ENCODE data around the gene PPL.
A peak's percentile ranks its signal among the peaks of the same experiment; 100 is the strongest.
"Not testable (repeated sequence)": the region's sequence is repeated elsewhere in the genome, so short reads cannot be mapped to it uniquely, and the experiment has no call there.

Gene PPL

GRCh38 chr16:4904942-4905615, 31.9 kb downstream of the PPL start:
- DNase-seq (ENCODE audit: low spot score): no peak

DNA sequence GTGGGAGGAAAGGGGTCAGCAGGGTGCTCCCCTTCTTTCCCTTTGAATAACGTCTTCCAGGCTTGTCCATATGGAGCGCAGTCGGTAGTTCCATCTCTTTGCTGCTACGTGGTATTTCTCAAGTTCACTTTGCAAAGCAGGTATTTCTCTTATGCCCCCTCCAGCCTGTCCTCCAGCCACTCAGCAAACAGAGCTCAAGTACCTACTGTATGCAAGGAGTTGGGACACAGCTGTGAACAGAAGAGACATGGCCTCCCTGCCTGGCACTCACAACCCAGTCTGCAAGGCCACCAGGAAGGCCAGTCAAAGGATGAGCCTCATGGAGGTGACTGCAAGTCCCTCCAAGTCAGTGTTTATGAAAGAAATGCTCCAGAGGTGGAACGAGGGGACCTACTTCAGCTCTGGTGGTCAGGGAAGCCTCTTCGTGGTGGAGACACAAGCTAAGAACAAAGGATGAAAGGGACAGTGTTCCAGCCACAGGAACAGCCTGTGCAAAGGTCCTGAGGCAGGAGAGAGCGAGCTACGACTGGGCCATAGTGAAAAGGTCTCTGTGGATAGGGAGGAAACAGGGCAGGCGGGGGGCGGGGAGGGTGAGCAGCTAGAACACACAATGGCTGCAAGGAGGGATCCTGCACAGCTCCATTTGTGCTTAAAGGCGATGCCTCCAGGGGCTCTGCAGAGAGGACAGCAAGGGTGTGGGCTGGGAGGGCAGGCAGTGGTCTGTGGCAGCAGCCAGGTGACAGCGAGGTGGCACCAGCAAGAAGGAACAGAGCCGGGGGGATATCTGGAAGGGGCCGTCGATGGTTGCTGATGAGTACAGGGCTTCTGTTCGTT, 32.6 kb downstream of the PPL start:
- no peak for DNase-seq (ENCODE audit: low spot score)

DNA sequence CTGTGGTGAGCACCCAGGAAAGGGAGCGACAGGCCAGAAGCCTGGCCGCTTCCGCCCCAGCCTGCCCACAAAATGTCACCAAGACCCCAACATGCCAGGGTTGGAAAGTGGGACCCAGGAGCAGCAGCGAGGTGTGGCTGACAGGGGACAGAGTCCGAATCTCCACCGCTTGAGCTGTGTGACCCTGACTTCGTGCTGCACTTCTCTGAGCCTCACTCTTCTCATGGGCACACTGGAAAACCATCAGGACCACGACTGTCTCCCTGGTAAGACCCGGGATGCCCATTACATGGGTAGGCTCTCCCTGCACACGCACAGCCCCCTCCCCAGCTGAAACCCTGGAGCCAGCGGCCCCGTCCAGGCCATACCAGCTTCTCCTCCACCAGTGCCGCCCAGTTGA, 34.9 kb downstream of the PPL start:
- no peak for DNase-seq (ENCODE audit: low spot score)

DNA sequence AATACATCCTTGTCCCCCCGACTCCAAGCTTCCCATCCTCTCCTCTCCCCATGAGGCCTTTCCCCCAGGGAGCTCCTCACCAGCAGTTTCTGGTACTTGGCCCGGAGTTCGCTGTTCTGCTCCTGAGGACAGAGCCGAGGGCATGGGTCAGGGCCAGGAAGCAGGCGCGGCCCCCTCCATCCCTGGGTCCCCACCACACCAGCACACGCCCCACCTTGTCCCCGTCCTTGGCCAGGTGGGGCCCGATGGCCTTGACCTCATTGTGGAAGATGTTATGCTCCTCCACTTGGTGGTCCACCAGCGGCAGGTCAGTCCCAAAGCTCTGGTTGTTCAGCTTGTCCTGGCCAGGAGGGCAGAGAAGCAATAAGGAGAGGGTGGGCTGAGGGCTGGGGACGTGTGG, 36.2 kb downstream of the PPL start:
- no peak for DNase-seq (ENCODE audit: low spot score)

- DNase-seq (ENCODE audit: low spot score): no peak
Measured at GRCh38 chr16:4900036-4900435, 36.9 kb downstream of the PPL start.

GRCh38 chr16:4899474-4899846, 37.5 kb downstream of the PPL start:
- no peak for DNase-seq (ENCODE audit: low spot score)

- no peak for DNase-seq (ENCODE audit: low spot score)
Measured at GRCh38 chr16:4898811-4899473, 38.0 kb downstream of the PPL start.

DNA sequence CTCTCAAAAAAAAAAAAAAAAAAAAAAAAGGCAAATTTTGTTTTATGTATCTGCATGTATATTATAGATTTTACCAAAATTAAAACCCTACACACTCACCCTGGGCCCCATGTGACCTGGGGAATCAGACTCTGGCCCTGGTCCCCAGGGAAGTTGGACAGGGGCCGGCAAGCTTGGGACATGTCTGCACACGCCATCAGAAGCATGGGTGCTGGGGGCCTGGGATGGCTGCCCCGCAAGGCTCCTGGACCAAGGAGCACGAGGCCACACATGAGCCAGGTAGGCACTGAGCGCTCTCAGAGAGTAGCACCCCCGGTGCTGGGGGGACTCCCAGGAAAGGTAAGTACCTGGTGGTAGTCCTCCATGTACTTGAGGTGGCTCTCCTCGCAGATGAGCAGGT, 39.6 kb downstream of the PPL start:
- DNase-seq (ENCODE audit: low spot score): no peak

DNA sequence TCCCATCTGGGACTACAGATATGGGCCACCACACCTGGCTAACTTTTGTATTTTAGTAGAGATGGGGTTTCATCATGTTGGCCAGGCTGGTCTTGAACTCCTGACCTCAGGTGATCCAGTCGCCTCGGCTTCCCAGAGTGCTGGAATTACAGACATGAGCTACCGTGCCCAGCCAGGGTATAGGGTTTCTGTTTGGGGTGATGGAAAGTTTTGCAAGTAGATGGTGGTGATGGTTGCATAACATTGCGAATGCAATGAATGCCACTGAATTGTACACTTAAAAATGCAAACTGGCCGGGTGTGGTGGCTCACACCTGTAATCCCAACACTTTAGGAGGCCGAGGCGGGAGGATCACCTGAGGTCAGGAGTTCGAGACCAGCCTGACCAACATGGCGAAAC, 40.2 kb downstream of the PPL start:
- not testable (repeated sequence) for DNase-seq (ENCODE audit: low spot score)

DNA sequence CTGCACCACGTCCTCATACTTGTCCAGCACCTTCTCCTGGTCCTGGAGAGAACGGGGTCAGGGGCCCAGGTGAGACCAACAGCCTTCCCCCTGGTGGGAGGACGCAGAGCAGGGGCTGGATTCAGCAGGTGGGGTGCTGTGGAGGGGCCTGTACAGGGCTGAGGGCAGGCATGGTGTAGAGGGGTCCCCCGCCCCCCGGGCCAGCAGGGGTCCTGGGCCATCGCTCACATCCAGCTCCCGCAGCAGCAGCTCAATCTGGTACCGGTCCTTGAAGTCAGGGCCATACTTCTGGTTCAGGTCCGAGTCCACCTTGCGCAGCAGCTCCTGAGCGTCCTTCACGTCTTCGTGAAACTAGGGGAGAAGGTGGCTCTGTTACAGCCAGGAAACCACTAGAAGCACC, 41.6 kb downstream of the PPL start:
- DNase-seq (ENCODE audit: low spot score): no peak

DNA sequence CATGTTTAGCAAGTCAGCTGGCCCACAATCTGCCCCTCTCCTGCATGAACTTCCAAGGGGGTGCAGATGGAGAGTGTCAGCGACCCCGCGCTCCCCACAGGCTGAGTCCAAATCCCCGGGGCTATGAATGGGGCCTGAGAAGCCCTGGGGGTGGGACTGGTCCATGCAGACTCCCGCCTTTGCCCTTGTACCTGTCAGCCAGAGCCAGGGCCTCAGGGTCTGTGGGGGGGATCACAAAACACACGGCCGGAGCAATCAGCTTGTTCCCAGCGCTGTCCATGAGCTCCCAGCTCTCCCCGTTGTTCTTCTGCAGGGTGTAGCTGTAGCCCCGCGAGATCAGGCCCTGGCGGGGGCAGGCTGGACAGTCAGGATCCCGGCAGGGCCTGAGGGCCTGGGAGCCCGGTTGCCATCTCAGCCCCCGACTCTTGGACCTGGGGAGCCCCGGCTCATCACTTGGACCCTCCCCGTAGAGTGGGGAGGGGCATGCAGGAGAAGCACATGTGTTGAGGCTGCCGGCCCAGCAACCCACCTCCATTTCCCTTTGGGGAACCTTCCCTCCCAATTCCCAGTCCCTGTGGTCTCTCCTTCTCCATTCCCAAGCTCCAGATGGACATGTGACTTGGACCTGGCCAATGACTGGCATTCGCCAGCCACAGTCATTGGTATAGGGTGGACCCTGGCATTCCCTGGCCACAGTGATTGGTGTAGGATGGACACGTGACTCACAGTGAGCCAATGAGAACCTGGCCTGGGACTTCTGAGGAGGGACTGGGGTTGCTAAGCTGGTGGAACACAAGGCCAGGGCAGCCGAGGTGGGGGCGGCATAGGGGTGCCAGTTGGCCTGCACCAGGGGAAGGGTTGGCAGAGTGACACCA, 42.4 kb downstream of the PPL start:
- no peak for DNase-seq (ENCODE audit: low spot score)

DNA sequence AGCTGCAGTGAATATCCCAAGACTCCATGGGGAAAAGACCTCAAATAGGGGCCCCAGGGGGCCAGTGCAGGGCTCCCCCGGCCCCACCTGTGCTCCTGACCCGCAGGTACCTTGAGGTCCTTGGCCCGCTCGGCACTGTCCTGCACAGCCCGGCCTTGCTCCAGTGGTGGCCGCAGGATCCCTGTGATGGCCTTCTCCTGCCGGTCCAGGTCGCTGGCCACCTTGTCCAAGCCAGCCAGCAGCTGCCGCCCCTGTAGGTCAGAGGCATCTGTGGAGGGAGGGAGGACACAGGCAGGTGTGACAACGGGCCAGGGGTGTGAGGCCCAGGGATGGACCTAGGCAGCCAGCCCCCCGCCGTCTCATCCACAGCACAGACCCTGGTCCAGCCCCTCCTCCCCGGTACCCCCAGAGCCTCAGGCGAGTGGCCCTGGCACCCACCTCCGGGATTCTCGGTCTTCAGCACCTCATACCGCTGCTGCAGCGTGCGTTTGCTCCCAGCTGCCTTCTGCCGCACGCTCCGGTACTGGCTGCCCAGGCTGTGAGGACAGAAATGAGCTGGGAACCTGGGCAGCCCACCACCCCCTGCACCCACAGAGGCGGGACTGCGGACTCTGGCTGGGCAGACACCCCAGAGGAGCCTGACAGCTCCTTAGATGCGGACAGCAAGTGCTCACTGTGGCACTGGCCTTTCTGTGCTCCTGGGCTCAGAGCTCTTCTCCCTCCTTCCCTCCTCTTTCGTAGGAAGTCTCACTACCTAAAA, 43.7 kb downstream of the PPL start:
- no peak for DNase-seq (ENCODE audit: low spot score)

DNA sequence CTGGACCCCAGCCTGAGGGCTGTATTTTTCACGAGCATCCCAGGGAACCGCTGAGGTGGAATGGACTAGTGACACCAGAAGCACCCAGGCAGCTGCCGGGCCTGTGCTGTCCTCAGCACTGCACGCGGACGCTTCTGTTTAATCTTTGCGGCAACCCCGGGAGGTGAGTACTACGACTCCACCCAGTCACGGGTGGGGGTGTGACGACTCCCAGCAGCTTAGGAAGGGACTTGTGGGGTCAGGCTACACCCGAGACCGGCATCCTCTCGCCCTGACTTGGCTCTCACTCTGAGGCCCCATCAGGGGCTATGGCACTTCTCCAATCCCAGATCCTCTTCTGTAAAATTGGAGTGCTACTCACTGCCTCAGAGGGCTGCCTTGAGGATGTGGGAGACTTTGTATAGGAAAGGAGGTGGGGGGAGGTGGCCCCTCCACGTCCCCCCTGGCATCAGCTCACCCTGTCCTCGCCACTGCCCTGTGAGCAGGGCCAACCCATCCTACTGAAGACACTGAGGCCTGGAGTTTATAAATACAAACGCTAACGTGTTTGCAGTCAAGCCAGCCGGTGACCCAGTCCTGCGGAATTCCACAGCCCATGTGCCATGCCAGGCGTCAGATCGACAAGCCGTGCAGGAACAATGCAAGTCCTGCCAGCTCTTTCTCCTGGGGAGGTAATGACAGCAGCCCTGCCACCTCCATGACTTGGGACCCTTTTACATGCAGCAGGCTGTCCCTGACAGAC, 44.4 kb downstream of the PPL start:
- no peak for DNase-seq (ENCODE audit: low spot score)

- DNase-seq (ENCODE audit: low spot score): no peak
Measured at GRCh38 chr16:4891886-4892216, 45.1 kb downstream of the PPL start.

DNA sequence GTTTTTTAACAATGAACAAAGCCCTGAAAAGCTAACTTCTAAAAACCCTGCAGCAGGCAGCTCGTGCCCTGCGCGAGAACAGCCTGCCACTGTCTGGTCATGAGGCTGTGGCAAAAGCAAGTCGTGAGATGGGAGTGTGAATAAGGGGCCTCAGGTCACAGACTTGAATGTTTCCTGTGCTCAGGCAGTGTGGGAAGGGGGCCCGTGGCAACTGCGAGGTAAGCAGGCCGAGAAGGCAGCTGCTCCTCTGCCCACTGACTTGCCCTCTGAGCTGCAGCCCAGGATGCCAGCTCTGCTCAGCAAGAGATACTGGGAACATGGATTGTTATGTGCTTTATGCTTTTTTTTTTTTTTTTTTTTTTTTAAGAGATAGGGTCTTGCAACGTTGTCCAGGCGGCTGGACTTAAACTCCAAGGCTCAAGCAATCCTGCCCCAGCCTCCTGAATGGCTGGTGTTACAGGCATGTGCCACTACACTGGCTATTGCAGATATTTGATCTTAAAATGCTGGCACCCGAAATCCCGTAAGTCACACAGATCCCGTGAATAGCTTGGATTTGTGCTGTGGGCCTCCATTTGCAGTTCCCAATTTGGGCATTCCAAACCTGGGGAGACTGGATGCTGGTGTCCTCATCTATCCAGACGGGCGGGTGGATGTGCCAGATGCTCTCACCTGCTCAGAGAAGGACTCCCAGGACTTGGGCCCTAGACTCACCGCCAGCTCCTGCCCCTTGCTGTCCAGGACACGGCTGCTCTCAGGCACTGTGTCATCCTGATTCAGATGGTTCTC, 45.7 kb downstream of the PPL start:
- DNase-seq (ENCODE audit: low spot score): no peak

DNA sequence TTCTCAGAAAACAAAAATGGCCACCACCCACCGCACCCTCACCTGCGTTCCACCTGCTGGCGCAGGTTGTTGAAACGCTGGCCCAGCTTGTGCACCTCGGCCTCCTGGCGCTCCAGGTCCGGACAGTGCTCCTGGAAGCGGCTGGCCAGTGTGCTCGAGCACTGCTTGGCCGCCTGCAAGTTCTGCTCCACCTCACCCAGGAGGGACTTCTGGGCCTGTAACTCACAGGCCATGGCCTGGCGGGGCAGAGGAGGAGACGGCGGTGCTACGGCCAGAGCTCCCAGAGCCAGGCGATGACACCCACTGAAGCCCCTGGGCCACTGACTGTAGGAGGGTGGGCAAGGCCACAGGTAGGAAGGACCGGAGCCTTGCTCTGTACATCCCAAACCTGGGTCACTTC, 46.3 kb downstream of the PPL start:
- DNase-seq (ENCODE audit: low spot score): no peak

DNA sequence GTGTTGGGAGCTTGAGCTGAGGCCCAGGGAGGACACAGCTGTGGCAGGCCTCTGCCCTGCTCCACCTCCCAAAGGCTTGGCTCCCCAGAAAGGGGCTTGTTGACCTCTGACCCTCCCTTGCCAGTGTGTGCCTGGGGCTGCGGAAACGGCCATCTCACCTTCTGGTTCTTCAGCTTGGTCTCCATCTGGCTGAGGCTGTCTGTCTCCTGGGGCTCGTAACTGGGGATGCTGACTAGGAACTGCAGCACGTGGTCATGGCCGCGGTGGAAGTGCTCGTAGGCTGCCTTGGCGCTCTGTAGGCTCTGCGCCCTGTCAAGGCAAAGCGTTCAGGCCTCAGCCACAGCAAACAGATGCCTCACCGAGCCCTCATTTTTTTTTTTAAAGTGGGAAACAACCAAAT, 46.9 kb downstream of the PPL start:
- DNase-seq (ENCODE audit: low spot score): no peak

- DNase-seq (ENCODE audit: low spot score): no peak
Measured at GRCh38 chr16:4888428-4889135, 48.4 kb downstream of the PPL start.

- peak; percentile 19 for DNase-seq (ENCODE audit: low spot score)
Measured at GRCh38 chr16:4886151-4886550, 50.8 kb downstream of the PPL start.
